BLaER1 treated with 17β-estradiol and CSF1 and Interleukin-3, amounts not matched to agents 10 nM and 100 nM (cell line): Measurements from ENCODE around the gene CSN2.

Experiments used
- H3K27ac ChIP-seq, 11 experiments: shearing (Covaris generic); formaldehyde crosslinking; 2 replicates each; pipeline ENCODE4 v1.8.1; 2022
- H3K27me3 ChIP-seq, 11 experiments: shearing (Covaris generic); formaldehyde crosslinking; 2 replicates each; pipeline ENCODE4 v1.8.1; 2022
- H3K36me3 ChIP-seq, 11 experiments: shearing (Covaris generic); formaldehyde crosslinking; 2 replicates each; pipeline ENCODE4 v1.8.1; 2022
- H3K4me1 ChIP-seq, 10 experiments: shearing (Covaris generic); formaldehyde crosslinking; 2 replicates each; pipeline ENCODE4 v1.8.1; 2022
- H3K4me2 ChIP-seq, 11 experiments: shearing (Covaris generic); formaldehyde crosslinking; 2 replicates each; pipeline ENCODE4 v1.8.1; 2022
- H3K4me3 ChIP-seq, 10 experiments: shearing (Covaris generic); formaldehyde crosslinking; 2 replicates each; pipeline ENCODE4 v1.8.1; 2022
- H3K9ac ChIP-seq, 11 experiments: shearing (Covaris generic); formaldehyde crosslinking; 2 replicates each; pipeline ENCODE4 v1.8.1; 2022
- H3K9me3 ChIP-seq, 11 experiments: shearing (Covaris generic); formaldehyde crosslinking; replicated peaks in 1 of 11; 2 replicates each; pipeline ENCODE4 v1.8.1; 2022
- H4K20me1 ChIP-seq, 11 experiments: shearing (Covaris generic); formaldehyde crosslinking; 2 replicates each; pipeline ENCODE4 v1.8.1; 2022
- Cebpa-rat ChIP-seq, 11 experiments: shearing (Covaris generic); IDR thresholded peaks; 2 replicates each; pipeline ENCODE4 v1.8.1; 2022

Gene CSN2

DNA sequence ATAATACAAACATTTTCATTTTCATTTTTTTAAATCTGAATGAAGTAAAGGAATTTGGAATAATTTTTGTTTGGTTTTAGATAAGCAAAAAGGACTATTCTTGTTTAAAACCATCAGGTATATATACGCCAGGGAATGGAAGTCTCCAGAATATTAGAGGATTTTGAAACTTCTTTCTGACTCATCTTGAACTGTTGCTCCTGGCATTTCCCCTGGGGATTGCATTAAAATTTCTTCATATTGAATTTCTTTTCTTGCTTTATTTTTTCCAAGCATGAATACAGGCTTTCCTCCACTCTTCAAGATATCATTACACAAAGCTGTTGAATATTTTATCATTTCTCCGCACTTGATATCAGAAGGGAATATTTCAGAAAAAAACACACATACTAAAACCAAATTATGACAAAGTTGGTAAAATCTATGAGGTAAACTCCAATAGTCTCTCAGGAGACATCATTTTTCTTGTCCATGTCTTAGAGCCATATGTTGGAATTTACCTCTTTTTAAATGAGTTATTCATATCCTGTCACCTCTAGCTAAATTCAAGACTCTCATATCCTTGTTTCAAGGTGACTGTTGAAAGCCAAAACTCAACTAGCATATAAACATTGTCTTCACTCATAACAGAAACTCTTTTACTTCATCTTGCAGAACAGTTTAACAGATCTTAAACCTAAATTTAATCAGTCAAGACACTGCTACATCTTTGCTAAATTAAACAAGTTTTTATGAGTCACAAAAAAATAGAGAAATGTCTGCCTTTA, 55.3 kb downstream of the CSN2 start:
- Histone ChIP-seq H3K4me1 (peaks cover 0 to 16% (median 6%) of the 10 kb centered on the region in 10 experiments; a peak in 9 of 20 replicates), H3K9ac (no peak overlapping the region), H3K4me2 (peak overlapping the region in 1 of 11 experiments; percentile 19; a peak in 2 of 22 replicates), H3K27me3 (no peaks in the 10 kb centered on the region), H3K4me3 (no peak overlapping the region), H3K27ac (no peak overlapping the region), H4K20me1 (no peaks in the 10 kb centered on the region), H3K36me3 (no peaks in the 10 kb centered on the region), H3K9me3 (no peaks in the 10 kb centered on the region)
- no peak for TF ChIP-seq Cebpa-rat (IDR thresholded peaks at IDR 0.05)

DNA sequence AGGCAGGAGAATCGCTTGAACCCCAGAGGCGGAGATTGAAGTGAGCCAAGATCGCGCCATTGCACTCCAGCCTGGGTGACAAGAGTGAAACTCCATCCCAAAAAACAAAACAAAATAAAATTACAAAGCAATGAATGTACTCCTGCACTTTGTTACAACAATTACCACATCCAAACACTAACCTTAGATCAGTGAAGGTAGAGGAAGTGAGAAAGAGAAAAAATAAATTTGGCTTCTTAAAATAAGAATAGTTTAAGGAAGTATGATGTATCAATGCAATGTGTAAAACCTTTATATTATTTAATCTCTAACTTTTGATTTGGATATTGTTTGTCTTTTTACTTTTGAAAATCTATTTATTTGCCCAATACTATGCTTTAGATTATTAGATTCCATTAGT, 56.3 kb downstream of the CSN2 start:
- Histone ChIP-seq H3K4me2 (peak overlapping the region in 1 of 11 experiments; percentile 23; a peak in 1 of 22 replicates), H3K27me3 (no peaks in the 10 kb centered on the region), H3K27ac (no peak overlapping the region), H3K4me1 (peaks cover 0 to 16% (median 6%) of the 10 kb centered on the region in 10 experiments; a peak in 9 of 20 replicates), H3K9ac (no peak overlapping the region), H4K20me1 (no peaks in the 10 kb centered on the region), H3K36me3 (no peaks in the 10 kb centered on the region), H3K4me3 (no peak overlapping the region), H3K9me3 (no peaks in the 10 kb centered on the region)
- TF ChIP-seq Cebpa-rat (IDR thresholded peaks at IDR 0.05), result no peak

DNA sequence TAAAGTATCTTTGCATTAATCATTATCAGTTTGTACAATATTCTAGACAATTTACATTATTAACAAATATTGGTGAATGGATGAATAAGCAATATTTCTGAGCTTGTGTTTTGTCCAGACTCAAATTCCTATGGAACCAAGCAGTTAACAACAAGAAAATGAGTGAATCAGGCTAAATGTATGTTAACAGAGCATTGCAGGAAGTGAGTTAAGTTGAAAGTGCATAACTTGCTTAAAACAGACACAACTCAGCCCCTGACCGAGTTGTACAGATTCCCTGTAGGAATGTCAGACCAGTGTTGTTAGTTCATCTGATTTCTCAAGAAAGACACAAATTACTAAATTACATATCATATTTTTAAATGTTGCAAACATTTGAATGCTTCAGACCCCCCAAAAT, 58.4 kb downstream of the CSN2 start:
- TF ChIP-seq Cebpa-rat (IDR thresholded peaks at IDR 0.05), result no peak
- Histone ChIP-seq H3K27me3 (no peaks in the 10 kb centered on the region), H3K27ac (no peak overlapping the region), H3K4me3 (no peak overlapping the region), H3K4me1 (peaks cover 0 to 16% (median 6%) of the 10 kb centered on the region in 10 experiments; a peak in 9 of 20 replicates), H3K9me3 (no peaks in the 10 kb centered on the region), H4K20me1 (no peaks in the 10 kb centered on the region), H3K36me3 (no peaks in the 10 kb centered on the region), H3K9ac (no peak overlapping the region), H3K4me2 (no peak overlapping the region)
